HG03066 (cell line): ENCODE results near the gene CEP89.
"Not testable (repeated sequence)": the region's sequence is repeated elsewhere in the genome, so short reads cannot be mapped to it uniquely, and the experiment has no call there.

ENCODE experiments used
- ATAC-seq: cut with Tn5 transposase; IDR thresholded peaks from one replicate; pipeline ENCODE4 v1.9.1; 2021; ENCODE audit warnings: low read depth; ENCODE audit not compliant: unreplicated experiment

CEP89 gene

GRCh38 chr19:32971715-32972540, at the start of gene CEP89, which contains the start of gene FAAP24:
Gene CEP89 (minus strand): TSS chr19:32971958. CDS start chr19:32971874, 84 bp downstream.
Gene FAAP24 (plus strand): TSS chr19:32972242. CDS start chr19:32973197, 955 bp downstream.
- peak; percentile 98 for ATAC-seq

- ATAC-seq, result not testable (repeated sequence)
These were observed 39.1 kb upstream of the CEP89 start for GRCh38 chr19:33010891-33011290.

- ATAC-seq, result no peak
These were observed 37.0 kb upstream of the CEP89 start for GRCh38 chr19:33008738-33009137.

- ATAC-seq, result no peak
These were observed 33.7 kb upstream of the CEP89 start for GRCh38 chr19:33005440-33005839.

GRCh38 chr19:33003424-33004024, 31.8 kb upstream of the CEP89 start:
- not testable (repeated sequence) for ATAC-seq

- ATAC-seq, result not testable (repeated sequence)
These were observed 30.5 kb upstream of the CEP89 start for GRCh38 chr19:33002126-33002865.

GRCh38 chr19:33000910-33001309, 29.2 kb upstream of the CEP89 start:
- no peak for ATAC-seq

- ATAC-seq, result no peak
These were observed 28.8 kb upstream of the CEP89 start for GRCh38 chr19:33000510-33000909.

- no peak for ATAC-seq
These were observed 27.0 kb upstream of the CEP89 start for GRCh38 chr19:32998722-32999121.

GRCh38 chr19:32997716-32998355, 26.1 kb upstream of the CEP89 start:
- no peak for ATAC-seq

GRCh38 chr19:32997061-32997464, 25.3 kb upstream of the CEP89 start:
- ATAC-seq, result not testable (repeated sequence)

- ATAC-seq, result not testable (repeated sequence)
These were observed 24.2 kb upstream of the CEP89 start for GRCh38 chr19:32995966-32996365.

- ATAC-seq, result no peak
These were observed 17.0 kb upstream of the CEP89 start for GRCh38 chr19:32988724-32989123.

GRCh38 chr19:32988254-32988653, 16.5 kb upstream of the CEP89 start:
- ATAC-seq, result not testable (repeated sequence)

- ATAC-seq, result not testable (repeated sequence)
These were observed 10.7 kb upstream of the CEP89 start for GRCh38 chr19:32982488-32982887.

GRCh38 chr19:32979807-32980206, 8.0 kb upstream of the CEP89 start:
- ATAC-seq, result not testable (repeated sequence)

GRCh38 chr19:32977813-32978212, 6.1 kb upstream of the CEP89 start:
- not testable (repeated sequence) for ATAC-seq

- ATAC-seq, result no peak
These were observed 5.5 kb upstream of the CEP89 start for GRCh38 chr19:32977280-32977679.

- ATAC-seq, result no peak
These were observed 4.6 kb upstream of the CEP89 start for GRCh38 chr19:32976223-32976805.

- no peak for ATAC-seq
These were observed 654 bp downstream of the CEP89 start for GRCh38 chr19:32971012-32971595.
